Lower lobe of right lung (tissue), 2 donors: Measurements from ENCODE around the gene SPHK1. TPM values are rescaled to one million over a fixed set of nuclear protein-coding genes. Genes with fewer than 3 reads are reported as not detected.
A peak's percentile ranks its signal among the peaks of the same experiment; 100 is the strongest.
"Not testable (repeated sequence)": the region's sequence is repeated elsewhere in the genome, so short reads cannot be mapped to it uniquely, and the experiment has no call there.

Experiments
- ATAC-seq, 2 donors: fragments of 200-7000 bp; cut with Tn5 transposase; one replicate each; pipeline ENCODE4 v1.9.1; 2020 to 2022; ENCODE audit warnings: mild to moderate bottlenecking in 2 of 2, moderate library complexity in 2 of 2
- DNase-seq: peaks from one replicate; pipeline ENCODE4 v3.0.0-alpha.2; 2020
- H3K27ac ChIP-seq: fragments of 200-600 bp; one replicate; pipeline ENCODE4 v1.8.0; 2022
- H3K27me3 ChIP-seq: fragments of 200-600 bp; one replicate; pipeline ENCODE4 v1.8.0; 2022; ENCODE audit warnings: low read depth
- H3K36me3 ChIP-seq: fragments of 200-600 bp; one replicate; pipeline ENCODE4 v1.8.0; 2022; ENCODE audit warnings: mild to moderate bottlenecking
- H3K4me1 ChIP-seq: fragments of 200-600 bp; one replicate; pipeline ENCODE4 v1.8.0; 2022
- H3K4me3 ChIP-seq: fragments of 200-600 bp; one replicate; pipeline ENCODE4 v1.8.0; 2022; ENCODE audit warnings: mild to moderate bottlenecking
- H3K9me3 ChIP-seq: fragments of 200-600 bp; one replicate; pipeline ENCODE4 v1.8.0; 2022
- intact Hi-C: fragments of 100-400 bp; cut with DNase I; formaldehyde crosslinking; loops from one replicate; pipeline ENCODE4 v1.11.0; 2022
- total RNA-seq: library from RNA; stranded (reverse); fragmentation: NEBNext Ultra II Directional; extraction: Animal tissue kit (Norgen Biotek cat#: 25700); gene quantifications from one replicate; pipeline ENCODE4 v1.2.1, GENCODE V29; 2021
- TF ChIP-seq, protein P1 (sequence below): fragments of 200-600 bp; IDR thresholded peaks from one replicate; pipeline ENCODE4 v1.8.0; 2022; ENCODE audit warnings: antibody characterized with exemption, mild to moderate bottlenecking
- donor health status: DM: no; HTN: yes; CAD: no; lungs with severe emphysema.

Gene SPHK1
- total RNA-seq, 1 donor from 2014 or later, result 8.2 TPM

DNA sequence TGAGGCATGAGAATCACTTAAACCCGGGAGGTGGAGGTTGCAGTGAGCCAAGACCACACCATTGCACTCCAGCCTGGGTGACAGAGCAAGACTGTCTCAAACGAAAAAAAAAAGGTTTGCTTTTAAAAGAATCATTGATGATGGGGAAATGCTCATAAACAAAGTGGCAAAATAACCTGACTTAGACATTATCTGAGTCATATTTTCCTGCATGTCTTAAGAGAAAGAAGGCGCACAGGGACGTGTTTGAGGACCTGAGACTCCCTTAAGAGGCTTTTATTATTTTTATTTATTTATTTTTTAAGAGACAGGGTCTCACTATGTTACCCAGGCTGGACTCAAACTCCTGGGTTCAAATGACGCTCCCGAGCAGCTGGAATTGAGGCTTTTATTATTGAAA is 25.0 kb upstream of the SPHK1 start:
- H3K36me3 ChIP-seq, result no peaks in the 10 kb centered on the region
- ATAC-seq, result no peak
- no peaks in the 10 kb centered on the region for H3K27me3 ChIP-seq
- TF ChIP-seq, protein P1, sequence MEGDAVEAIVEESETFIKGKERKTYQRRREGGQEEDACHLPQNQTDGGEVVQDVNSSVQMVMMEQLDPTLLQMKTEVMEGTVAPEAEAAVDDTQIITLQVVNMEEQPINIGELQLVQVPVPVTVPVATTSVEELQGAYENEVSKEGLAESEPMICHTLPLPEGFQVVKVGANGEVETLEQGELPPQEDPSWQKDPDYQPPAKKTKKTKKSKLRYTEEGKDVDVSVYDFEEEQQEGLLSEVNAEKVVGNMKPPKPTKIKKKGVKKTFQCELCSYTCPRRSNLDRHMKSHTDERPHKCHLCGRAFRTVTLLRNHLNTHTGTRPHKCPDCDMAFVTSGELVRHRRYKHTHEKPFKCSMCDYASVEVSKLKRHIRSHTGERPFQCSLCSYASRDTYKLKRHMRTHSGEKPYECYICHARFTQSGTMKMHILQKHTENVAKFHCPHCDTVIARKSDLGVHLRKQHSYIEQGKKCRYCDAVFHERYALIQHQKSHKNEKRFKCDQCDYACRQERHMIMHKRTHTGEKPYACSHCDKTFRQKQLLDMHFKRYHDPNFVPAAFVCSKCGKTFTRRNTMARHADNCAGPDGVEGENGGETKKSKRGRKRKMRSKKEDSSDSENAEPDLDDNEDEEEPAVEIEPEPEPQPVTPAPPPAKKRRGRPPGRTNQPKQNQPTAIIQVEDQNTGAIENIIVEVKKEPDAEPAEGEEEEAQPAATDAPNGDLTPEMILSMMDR, result no peak
- intact Hi-C loops, result no loop called here
- DNase-seq, result no peak
- H3K4me1 ChIP-seq, result peaks cover 21% of the 10 kb centered on the region
- H3K27ac ChIP-seq, result no peak overlapping the region
- no peak overlapping the region for H3K4me3 ChIP-seq
- no peaks in the 10 kb centered on the region for H3K9me3 ChIP-seq

DNA sequence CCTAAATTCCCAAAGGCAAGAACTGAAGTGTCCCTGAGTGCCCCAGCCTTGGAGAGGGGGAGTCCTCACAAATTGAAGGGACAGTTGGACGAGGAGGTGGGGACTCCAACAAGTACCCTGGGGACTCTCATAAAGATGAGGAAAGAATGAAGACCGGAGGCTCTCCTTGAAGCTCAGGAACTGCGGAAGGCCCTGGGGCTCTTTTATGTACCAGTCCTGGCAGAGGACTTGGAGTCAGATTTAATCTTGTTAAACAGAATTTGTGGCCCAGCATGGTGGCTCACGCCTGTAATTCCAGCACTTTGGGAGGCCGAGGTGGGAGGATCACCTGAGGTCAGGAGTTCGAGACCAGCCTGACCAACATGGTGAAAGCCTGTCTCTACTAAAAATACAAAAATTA is 24.6 kb upstream of the SPHK1 start:
- intact Hi-C loops, H3K9me3 ChIP-seq, ATAC-seq, H3K27ac ChIP-seq, H3K4me3 ChIP-seq, DNase-seq, H3K36me3 ChIP-seq, H3K27me3 ChIP-seq: not testable (repeated sequence)
- H3K4me1 ChIP-seq, result peaks cover 17% of the 10 kb centered on the region

DNA sequence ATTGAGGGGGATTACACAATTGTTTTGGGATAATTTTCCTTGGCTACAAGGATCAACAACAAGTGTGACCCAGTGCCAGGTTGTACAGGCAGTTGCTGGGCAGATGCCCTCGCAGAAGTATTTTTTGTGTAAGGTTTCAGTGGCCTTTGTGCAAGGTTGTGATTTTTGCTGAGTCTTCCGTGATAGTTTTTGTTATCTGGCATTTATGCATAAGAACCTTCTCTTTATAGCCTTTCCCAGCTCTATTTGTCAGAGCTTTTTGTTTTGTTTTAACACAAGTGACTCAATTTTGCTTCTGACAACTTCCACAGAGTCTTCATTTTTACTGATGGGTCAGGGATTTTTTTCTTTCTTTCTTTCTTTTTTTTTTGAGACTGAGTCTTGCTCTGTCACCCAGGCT is 23.9 kb upstream of the SPHK1 start:
- Histone ChIP-seq H3K4me1 (peaks cover 15% of the 10 kb centered on the region), H3K27ac (no peak overlapping the region), H3K36me3 (no peaks in the 10 kb centered on the region), H3K27me3 (no peaks in the 10 kb centered on the region), H3K4me3 (no peak overlapping the region), H3K9me3 (no peaks in the 10 kb centered on the region)
- no peak for DNase-seq
- no peak for ATAC-seq
- TF ChIP-seq, protein P1, result no peak
- intact Hi-C loops, result no loop called here

DNA sequence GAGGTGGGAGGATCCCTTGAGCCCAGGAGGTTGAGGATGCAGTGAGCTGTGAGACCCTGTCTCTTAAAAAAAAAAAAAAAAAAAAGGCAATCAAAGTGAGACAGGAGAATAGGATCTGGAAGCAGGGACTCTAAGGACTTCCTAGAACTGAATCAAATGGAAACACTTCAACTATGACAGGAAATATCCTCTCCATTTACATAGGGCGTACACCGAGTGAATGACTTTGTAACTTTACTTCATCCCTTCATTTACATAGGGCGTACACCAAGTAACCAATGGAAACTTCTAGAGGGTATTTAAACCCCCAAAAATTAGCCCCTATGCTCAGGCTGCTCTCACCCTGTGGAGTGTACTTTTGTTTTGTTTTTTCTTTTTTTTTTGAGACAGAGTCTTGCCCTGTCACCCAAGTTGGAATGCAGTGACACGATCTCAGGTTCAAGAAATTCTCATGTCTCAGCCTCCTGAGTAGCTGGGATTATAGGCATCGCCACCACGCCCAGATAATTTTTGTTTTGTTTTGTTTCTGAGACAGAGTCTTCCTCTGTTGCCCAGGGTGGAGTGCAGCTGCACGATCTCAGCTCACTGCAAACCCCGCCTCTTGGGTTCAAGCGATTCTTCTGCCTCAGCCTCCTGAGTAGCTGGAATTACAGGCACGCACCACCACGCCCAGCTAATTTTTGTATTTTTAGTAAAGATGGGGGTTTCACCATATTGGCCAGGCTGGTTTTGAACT is 21.1 kb upstream of the SPHK1 start:
- ATAC-seq, result no peak
- TF ChIP-seq, protein P1, result no peak
- intact Hi-C loops, result no loop called here
- Histone ChIP-seq H3K27me3 (no peaks in the 10 kb centered on the region), H3K9me3 (no peaks in the 10 kb centered on the region), H3K27ac (peak overlapping the region; percentile 6), H3K4me1 (peaks cover 15% of the 10 kb centered on the region), H3K4me3 (no peak overlapping the region), H3K36me3 (no peaks in the 10 kb centered on the region)
- no peak for DNase-seq

DNA sequence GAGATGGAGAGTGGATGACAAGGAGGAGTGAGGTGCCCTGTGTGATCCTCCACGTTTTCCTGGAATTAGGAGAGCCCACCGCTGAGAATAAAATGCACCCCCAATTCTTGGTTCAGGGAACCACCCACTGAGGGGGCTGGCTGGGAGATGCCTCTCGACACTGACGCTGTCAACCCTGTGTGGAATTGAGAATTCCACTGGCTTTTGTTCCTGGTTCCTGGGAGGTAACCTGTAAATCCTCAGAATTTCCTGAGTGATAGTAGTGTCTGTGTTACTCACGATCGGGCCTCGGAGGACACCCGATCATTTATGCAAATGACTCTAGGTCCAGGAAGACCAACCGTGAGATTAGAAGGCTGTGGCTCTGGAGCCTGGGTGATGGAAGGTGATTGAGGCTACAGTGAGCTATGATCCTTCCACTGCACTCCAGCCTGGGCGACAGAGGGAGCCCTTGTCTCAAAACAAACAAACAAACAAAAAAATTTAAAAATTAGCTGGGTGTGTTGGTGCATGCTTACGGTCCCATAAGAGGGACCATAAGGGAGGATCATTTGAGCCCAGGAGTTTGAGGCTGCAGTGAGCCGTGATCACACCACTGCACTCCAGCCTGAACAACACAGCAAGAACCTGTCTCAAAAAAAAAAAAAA is 19.0 kb upstream of the SPHK1 start:
- Histone ChIP-seq H3K4me1 (peaks cover 22% of the 10 kb centered on the region), H3K27ac (no peak overlapping the region), H3K4me3 (no peak overlapping the region), H3K9me3 (no peaks in the 10 kb centered on the region), H3K36me3 (no peaks in the 10 kb centered on the region), H3K27me3 (no peaks in the 10 kb centered on the region)
- intact Hi-C loops, result no loop called here
- DNase-seq, result no peak
- ATAC-seq, result no peak
- TF ChIP-seq, protein P1, result no peak

DNA sequence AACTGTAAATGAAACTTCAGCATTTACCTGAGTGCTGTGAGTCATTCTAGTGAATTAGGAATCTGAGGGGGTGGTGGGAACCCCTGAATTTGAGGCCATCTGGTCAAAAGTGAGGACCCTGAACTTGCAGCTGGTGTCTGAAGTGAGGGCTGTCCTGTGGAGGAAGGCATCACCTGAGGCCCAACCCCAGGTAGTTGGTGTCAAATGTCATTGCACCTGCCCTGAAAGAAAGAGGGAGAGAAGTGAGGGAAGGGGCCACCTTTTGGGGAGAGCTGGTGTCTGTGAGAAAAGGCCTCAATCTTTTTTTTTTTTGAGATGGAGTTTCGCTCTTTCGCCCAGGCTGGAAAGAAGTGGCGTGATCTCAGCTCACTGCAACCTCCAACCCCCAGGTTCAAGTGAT is 18.2 kb upstream of the SPHK1 start:
- Histone ChIP-seq H3K36me3 (no peaks in the 10 kb centered on the region), H3K4me1 (peaks cover 30% of the 10 kb centered on the region), H3K9me3 (no peaks in the 10 kb centered on the region), H3K27me3 (no peaks in the 10 kb centered on the region), H3K4me3 (no peak overlapping the region), H3K27ac (no peak overlapping the region)
- intact Hi-C loops, result no loop called here
- no peak for ATAC-seq
- DNase-seq, result no peak
- TF ChIP-seq, protein P1, result no peak
